MCF 10A (cell line): Measurements from ENCODE around the gene EDN2. TPM values are rescaled to one million over a fixed set of nuclear protein-coding genes. Genes with fewer than 3 reads are reported as not detected.

Experiments used
- BruUV-seq: library from RNA; stranded (reverse); fragments of 400-500 nt; replicated peaks from 2 replicates; lab custom pipeline; 2021; lab: Mats Ljungman, UMichigan
- CTCF ChIA-PET: fragments of 300-600 bp; sonication (Branson Sonifier 250); formaldehyde crosslinking; extraction: SDS; loops from one replicate; lab custom pipeline; 2021; ENCODE audit warnings: antibody characterized with exemption, inconsistent platforms; lab: Yijun Ruan, JAX
- POLR2A ChIA-PET: fragments of 300-600, 350-650 bp; sonication (Branson Sonifier 250); formaldehyde crosslinking; extraction: SDS; loops from one replicate; lab custom pipeline; 2020; ENCODE audit warnings: antibody characterized with exemption, inconsistent platforms; lab: Yijun Ruan, JAX
- DNase-seq: peaks from one replicate; pipeline ENCODE4 v3.0.0-alpha.2; 2018; ENCODE audit not compliant: unreplicated experiment
- H3K27ac Mint-ChIP-seq: one replicate; pipeline ENCODE4 v1.8.0; 2022; ENCODE audit warnings: mild to moderate bottlenecking, low read depth, mixed read lengths; ENCODE audit not compliant: unreplicated experiment
- H3K27me3 Mint-ChIP-seq: one replicate; pipeline ENCODE4 v1.8.0; 2022; ENCODE audit warnings: mixed read lengths; ENCODE audit not compliant: insufficient read depth, unreplicated experiment
- H3K36me3 Mint-ChIP-seq: one replicate; pipeline ENCODE4 v1.8.0; 2022; ENCODE audit warnings: mild to moderate bottlenecking, moderate library complexity, mixed read lengths; ENCODE audit not compliant: insufficient read depth, unreplicated experiment
- H3K4me1 Mint-ChIP-seq: one replicate; pipeline ENCODE4 v1.8.0; 2022; ENCODE audit warnings: mixed read lengths; ENCODE audit not compliant: insufficient read depth, unreplicated experiment
- H3K4me3 Mint-ChIP-seq: one replicate; pipeline ENCODE4 v1.8.0; 2022; ENCODE audit warnings: mild to moderate bottlenecking, moderate library complexity, mixed read lengths; ENCODE audit not compliant: unreplicated experiment
- H3K9me3 Mint-ChIP-seq: one replicate; pipeline ENCODE4 v1.8.0; 2022; ENCODE audit warnings: mixed read lengths; ENCODE audit not compliant: unreplicated experiment
- intact Hi-C: fragments of 100-400 bp; cut with micrococcal nuclease; formaldehyde crosslinking; loops from 2 replicates; pipeline ENCODE4 v1.14.1; 2022
- total RNA-seq: library from RNA; stranded (reverse); gene quantifications from 2 replicates; pipeline ENCODE4 v1.2.3, GENCODE V29; 2022
- TF ChIP-seq, protein P1 (sequence below): fragments of 200-600 bp; IDR thresholded peaks from one replicate; pipeline ENCODE4 v1.8.0; 2022; ENCODE audit warnings: antibody characterized with exemption, mild to moderate bottlenecking; ENCODE audit not compliant: unreplicated experiment

EDN2 gene
- total RNA-seq, 1 experiment from 2014 or later, result 0.58 TPM

DNA sequence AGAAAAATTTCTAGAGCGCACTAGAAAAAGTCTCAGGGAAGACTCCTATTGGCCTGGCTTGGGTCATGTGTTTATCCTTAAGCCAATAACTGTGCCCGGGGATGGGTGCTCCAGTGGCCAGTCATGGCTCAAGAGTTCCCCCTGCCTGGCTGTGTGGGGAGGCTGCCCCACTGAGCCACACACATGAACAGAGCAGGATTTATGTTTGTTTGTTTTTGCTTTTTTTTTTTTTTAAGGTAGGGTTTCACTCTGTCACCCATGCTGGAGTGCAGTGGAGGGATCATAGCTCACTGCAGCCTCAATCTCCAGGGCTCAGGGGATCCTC lies 21.8 kb downstream of the EDN2 start:
- Mint-ChIP-seq H3K4me3 (no peak overlapping the region), H3K36me3 (peaks cover 4% of the 10 kb centered on the region), H3K9me3 (no peaks in the 10 kb centered on the region), H3K4me1 (peaks cover 18% of the 10 kb centered on the region), H3K27me3 (no peaks in the 10 kb centered on the region), H3K27ac (no peak overlapping the region)
- DNase-seq, result no peak
- TF ChIP-seq, protein P1, sequence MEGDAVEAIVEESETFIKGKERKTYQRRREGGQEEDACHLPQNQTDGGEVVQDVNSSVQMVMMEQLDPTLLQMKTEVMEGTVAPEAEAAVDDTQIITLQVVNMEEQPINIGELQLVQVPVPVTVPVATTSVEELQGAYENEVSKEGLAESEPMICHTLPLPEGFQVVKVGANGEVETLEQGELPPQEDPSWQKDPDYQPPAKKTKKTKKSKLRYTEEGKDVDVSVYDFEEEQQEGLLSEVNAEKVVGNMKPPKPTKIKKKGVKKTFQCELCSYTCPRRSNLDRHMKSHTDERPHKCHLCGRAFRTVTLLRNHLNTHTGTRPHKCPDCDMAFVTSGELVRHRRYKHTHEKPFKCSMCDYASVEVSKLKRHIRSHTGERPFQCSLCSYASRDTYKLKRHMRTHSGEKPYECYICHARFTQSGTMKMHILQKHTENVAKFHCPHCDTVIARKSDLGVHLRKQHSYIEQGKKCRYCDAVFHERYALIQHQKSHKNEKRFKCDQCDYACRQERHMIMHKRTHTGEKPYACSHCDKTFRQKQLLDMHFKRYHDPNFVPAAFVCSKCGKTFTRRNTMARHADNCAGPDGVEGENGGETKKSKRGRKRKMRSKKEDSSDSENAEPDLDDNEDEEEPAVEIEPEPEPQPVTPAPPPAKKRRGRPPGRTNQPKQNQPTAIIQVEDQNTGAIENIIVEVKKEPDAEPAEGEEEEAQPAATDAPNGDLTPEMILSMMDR, result no peak
- ChIA-PET CTCF (interaction anchor here (1.7 to 2.8 kb wide), 2 partner anchors 9 to 29 kb away, joined by 4 to 9 read pairs; no protein-coding TSS in a partner anchor), POLR2A (interaction anchor here (0.6 to 1.6 kb wide), 4 partner anchors 18 to 455 kb away, joined by 3 to 4 read pairs (median 3); no protein-coding TSS in a partner anchor)
- no TSS peak for BruUV-seq
- intact Hi-C loops, result no loop called here

DNA sequence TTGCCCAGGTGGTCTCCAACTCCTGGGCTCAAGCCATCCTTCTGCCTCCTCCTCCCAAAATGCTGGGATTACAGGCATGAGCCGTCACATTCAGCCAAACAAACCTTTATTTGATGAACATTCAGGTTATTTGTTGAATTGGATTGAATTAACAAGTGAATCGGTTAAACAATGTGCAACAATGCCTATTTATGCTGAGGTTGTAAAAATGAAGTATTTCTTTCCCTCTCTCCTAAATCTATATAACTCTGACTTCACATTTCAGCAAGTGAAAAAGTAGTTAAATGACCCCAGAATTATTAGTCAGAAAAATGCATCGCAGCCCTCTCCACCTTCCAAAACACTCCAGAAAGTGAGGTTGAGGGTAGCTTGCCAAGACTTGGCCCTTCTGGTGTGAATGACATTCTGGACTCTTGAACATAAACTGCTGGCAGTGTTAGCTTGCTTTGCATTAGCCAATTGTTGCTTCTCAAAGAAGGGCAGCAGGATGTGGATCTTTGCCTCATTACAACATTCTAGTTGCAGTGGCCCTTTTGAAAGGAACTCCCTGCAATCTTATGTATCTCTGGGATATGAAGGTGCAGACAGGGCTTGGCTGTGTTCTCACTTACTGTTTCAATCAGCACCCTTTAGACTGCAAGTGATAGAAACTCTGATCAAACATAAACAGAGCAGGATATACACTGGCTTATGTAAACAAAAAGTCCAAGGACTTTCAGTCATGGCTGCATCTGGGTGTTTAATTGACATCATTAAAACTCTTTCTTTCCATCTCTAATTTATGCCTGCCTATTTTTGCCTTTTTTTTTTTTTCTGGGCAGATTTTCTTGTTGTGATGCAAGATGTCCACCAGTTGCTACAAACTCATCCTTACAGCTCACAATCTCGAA lies 22.4 kb downstream of the EDN2 start:
- no peaks in the 10 kb centered on the region for H3K27me3 Mint-ChIP-seq
- TF ChIP-seq, protein P1, result no peak
- no peak overlapping the region for H3K27ac Mint-ChIP-seq
- no TSS peak for BruUV-seq
- peaks cover 12% of the 10 kb centered on the region for H3K4me1 Mint-ChIP-seq
- POLR2A ChIA-PET, result interaction anchor here (0.7 to 1.6 kb wide), 6 partner anchors 10 to 36 kb away, joined by 3 to 4 read pairs (median 4); no protein-coding TSS in a partner anchor
- intact Hi-C loops, result no loop called here
- no peaks in the 10 kb centered on the region for H3K9me3 Mint-ChIP-seq
- DNase-seq, result no peak
- H3K4me3 Mint-ChIP-seq, result no peak overlapping the region
- CTCF ChIA-PET, result interaction anchor here (1.0 to 2.8 kb wide), 3 partner anchors 8 to 177 kb away, joined by 3 to 9 read pairs (median 4); no protein-coding TSS in a partner anchor
- H3K36me3 Mint-ChIP-seq, result no peaks in the 10 kb centered on the region

DNA sequence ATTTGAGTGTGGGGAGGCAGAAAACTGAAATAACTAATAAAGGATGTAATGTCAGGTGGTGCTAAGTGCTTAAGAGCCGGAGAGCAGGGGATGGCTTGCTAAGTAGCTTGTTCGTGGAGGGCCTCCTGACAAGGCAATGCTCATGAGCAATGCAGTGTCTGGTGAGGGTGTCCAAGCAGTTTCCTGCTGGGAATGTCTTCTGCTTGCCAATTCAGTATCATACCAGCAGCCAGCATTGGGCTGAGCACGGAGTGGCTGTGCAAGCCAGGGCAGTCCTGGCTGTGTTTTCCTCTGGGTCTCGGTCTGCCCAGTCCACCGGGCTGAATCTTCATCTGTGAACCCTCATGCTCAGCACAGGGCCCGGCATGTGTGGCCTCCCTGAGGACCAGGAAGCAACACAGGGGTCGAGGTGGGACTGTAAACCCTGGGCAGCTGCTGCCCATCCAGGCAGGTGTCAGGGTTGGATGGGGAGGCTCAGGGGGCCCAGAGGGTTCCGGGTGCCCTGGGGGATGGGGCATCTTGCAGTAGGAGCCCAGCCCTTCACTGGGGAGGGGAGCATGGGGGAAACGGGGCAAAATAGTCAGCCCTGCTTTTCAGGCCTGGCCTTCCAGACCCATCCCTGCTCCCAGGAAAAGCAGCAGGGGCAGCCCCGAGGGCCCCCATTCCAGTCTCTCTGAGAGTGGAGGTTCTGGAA lies 27.5 kb downstream of the EDN2 start:
- ChIA-PET CTCF (interaction anchor here (1.2 to 1.7 kb wide), 2 partner anchors 174 to 188 kb away, joined by 4 read pairs; no protein-coding TSS in a partner anchor), POLR2A (no interaction called here)
- H3K36me3 Mint-ChIP-seq, result no peaks in the 10 kb centered on the region
- DNase-seq, result no peak
- TF ChIP-seq, protein P1, result no peak
- H3K4me3 Mint-ChIP-seq, result no peak overlapping the region
- H3K27ac Mint-ChIP-seq, result no peak overlapping the region
- no peaks in the 10 kb centered on the region for H3K9me3 Mint-ChIP-seq
- no TSS peak for BruUV-seq
- no peaks in the 10 kb centered on the region for H3K27me3 Mint-ChIP-seq
- intact Hi-C loops, result no loop called here
- peaks cover 18% of the 10 kb centered on the region for H3K4me1 Mint-ChIP-seq
